NCI-H2107 treated with DMSO at 0.1 percent for 48 hours (cell line): Measurements from ENCODE around the gene ARL13B.

ENCODE experiments used
- DNase-seq: peaks from one replicate; lab custom pipeline; 2025; ENCODE audit not compliant: unreplicated experiment; lab: John Stamatoyannopoulos, UW

Gene ARL13B

DNA sequence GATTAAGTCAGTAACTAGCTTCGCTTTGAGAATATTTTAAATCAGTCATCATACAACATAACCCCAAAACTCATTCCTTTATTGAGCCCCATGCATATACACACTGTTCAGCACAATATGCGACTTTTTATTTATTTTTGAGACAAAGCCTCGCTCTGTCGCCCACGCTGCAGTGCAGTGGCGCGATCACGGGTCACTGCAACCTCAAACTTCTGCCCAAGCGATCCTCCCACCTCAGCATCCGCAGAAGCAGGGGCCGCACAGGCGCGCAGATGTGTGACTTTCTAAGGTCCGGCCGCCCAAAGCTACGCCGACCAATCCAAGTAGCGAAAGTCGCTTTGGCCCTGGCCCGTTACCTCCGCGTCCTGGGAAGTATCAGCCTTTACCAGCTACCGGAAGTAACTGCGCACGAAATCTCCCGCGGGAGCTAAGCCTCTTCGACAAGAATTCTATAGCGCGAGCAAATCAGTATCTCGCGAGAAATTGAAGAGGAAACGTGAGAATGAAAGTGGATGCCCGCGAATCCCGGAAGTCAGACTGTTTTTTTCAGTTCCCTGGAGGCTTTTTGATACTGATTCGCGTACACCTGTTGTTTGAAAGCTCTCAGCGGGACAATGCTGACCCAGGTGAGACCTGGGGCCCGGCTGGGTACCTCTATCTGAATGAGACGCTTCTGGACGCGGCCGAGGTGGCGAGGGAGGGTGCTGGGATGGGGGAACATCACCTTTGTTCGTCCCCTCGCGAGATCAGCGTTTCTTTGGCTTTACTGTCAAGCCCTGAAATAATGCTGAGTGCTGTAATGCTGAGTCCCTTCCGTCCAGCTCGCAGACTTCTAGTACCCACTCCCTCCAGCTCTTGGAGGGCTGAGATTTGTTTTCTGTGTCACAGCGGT, 82.8 kb downstream of the ARL13B start, which contains the start of the genes DHFR2 and NSUN3:
DHFR2 (minus strand) TSS at position 404 of the 892 bp plus-strand sequence. CDS start 1,405 bp downstream, outside the sequence.
NSUN3 (plus strand) TSS at position 549 of the 892 bp plus-strand sequence; CDS start at position 615, 66 bp downstream.
- DNase-seq, result peak; percentile 98

DNA sequence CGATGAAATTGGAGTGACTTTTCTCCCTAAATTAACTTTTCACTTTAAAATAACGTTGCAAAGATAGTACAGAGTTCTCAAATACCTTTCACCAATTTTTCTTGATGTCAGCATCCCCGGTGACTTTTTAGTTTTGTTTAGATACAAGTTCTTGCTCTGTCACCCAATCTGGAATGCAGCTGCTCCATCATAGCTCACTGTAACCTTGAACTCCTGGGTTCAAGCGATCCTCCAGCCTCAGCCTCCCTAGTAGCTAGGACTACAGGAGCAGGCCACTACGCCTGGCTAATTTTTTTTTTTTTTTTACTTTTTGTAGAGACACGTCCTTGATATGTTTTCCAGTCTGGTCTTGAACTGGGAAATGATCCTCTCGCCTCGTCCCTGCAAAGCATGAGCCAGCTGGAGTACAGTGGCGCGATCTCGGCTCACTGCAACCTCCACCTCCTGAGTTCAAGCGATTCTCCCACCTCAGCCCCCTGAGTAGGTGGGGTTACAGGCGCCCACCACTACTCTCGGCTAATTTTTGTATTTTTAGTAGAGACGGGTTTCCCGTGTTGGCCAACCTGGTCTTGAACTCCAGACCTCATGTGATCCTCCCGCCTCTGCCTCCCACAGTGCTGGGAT, 83.7 kb downstream of the ARL13B start:
- no peak for DNase-seq

DNA sequence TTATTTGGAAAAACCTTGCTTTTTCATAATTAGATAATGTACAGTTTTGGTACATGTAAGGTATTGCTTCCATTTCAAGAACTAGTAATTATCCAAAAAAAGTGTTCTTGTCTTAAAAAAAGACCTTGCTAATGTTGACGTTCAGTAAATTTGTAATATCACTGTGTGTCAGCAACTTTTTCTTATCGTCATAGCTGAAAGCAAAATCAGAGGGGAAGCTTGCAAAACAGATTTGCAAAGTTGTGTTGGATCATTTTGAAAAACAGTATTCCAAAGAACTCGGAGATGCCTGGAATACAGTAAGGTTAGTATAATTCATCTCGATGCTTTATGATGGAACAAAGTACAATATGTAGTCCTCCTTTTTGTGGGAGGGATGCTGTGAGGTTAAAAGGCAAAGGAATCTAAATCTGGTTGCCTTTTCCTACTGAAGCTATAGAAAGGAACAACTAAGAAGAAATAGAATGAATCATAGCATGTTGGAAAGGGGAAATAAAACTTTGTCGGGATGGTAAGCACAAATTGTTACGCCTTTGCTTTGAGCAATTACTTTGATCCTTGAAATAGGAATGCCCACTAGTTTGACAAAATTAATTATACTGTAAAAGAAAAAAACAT, 84.4 kb downstream of the ARL13B start:
- no peak for DNase-seq

DNA sequence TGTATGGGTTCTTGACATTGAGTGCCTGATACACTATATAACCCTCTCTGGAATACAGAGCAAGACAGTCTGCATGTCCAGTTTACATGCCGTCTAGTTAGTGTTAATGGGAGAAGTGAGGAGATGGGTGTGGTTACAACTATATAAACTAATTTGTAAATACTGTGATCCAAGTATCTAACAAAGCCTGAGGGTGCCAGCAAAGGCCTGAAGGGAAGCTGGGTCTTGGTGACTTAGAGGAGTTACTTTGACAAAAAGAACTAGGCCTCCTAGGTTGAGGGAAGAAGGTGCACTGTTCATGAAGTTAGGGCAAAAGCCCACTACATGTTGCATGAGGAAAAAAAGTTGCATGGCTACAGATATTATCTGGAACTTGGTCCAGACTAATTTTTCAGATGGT, 85.2 kb downstream of the ARL13B start:
- DNase-seq, result no peak

GRCh38 chr3:94065819-94066480, 86.0 kb downstream of the ARL13B start:
- no peak for DNase-seq

GRCh38 chr3:94066506-94067500, 86.8 kb downstream of the ARL13B start:
- no peak for DNase-seq

DNA sequence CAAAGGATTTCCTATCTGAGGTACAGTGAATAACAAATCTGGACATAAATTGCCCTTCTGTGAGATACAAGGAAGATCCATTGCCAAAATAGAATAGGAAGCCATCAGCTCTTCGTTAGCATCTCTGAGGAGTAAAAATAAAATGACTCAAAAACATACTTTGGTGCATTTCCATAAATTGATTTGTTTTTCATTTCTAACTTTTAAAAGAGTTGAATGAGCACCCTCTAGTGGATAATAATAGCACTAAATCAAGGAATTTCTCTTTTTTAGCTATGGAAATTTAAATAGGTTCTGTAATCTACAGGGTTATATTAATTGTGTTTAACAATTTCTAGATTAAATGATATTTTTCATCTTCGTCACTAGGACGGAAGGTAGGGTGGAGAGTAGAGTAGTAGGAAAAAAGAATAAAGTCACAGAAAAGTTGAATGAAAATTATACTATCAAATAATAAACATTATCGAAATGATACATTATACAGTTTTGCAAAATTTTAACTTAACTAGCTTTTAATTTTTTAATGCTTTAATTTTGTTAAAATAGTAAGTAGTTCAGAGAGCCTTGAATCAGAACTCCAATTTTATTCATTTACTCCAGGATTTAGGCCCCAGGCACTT, 89.3 kb downstream of the ARL13B start:
- peak; percentile 32 for DNase-seq

GRCh38 chr3:94070341-94070911, 90.5 kb downstream of the ARL13B start:
- no peak for DNase-seq

DNA sequence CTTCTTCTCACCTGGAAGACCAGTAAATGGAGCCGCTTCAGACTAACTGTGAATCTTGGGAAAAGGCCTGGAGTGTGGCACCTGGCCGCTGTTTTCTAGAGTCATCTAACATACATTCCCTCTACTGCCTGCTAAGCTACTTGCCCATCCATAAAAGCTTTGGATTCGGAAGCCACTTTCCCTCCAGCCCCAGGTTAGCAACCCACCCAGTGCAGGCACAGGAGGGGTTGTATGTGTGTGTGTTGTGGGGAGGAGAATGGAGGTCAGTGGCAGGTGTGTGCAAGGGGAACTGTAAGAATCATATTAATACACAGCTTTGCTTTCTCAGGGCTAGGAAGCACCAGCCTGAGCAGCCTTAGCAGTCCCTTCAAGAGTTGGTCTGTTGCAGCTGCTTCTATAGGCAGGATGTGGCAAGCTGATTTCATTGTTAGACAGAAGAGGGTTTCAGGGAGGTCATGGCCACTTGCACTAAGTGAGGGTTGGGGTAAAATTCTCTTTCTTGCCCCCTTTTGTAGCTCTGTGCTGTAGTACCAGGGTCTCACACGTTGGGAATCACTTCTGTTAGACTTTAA, 91.8 kb downstream of the ARL13B start:
- DNase-seq, result no peak

DNA sequence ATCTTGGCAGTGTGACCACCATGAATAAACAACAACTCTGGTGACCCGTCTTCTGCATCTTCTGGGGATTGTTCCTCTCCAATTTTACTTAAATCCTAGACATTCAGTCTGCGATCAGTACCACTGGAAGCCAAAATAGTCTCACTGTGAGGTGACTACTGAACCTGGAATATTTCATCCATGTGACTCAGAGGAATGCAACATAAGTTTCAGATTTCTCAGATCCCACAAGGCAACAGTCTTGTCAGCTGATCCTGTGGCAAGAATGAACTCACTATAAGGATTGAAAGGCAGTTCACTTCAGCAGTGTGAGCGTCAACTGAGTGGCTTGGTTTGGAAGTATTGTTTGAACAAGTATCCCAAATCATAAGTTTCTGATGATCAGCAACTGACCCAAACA, 96.1 kb downstream of the ARL13B start:
- DNase-seq, result no peak

DNA sequence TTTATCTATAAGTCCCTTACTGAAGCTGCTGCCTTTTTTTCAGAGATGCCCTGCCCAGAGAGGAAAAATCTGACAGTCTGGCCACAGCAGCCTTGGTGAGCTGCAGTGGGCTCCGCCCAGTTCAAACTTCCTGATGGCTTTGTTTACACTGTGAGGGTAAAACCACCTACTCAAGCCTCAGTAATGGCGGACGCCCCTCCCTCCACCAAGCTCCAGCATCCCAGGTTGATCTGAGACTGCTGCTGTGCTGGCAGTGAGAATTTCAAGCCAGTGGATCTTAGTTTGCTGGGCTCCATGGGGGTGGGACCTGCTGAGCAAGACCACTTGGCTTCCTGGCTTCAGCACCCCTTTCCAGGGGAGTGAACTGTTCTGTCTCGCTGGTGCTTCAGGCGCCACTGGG, 100.6 kb downstream of the ARL13B start:
- peak; percentile 16 for DNase-seq

GRCh38 chr3:94081884-94082283, 101.9 kb downstream of the ARL13B start:
- DNase-seq, result no peak

- DNase-seq, result peak; percentile 88
Measured at GRCh38 chr3:94082391-94082937, 102.5 kb downstream of the ARL13B start.

GRCh38 chr3:94083261-94083660, 103.3 kb downstream of the ARL13B start:
- no peak for DNase-seq

- DNase-seq, result no peak
Measured at GRCh38 chr3:94089126-94089525, 109.2 kb downstream of the ARL13B start.

DNA sequence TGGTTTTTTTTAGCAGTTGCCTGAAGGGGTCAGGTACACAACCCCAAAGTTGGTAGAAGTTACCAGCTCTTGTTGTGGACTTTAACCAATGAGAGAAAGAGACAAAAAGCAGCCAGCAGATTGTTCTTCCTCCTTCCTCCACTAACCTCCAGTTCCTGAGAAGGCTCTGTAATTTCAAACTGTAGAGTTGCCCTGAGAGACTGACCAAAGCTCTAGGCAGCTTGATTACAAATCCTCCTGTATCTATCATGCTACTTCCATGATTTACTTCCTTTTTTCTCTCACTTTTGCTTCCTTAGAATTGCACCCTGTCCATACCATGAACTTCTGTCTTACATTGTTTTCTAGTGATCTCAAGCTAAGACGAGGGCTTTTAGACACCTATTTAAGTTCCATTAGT, 112.1 kb downstream of the ARL13B start:
- no peak for DNase-seq

GRCh38 chr3:94093151-94093550, 113.2 kb downstream of the ARL13B start:
- no peak for DNase-seq

GRCh38 chr3:94095111-94095510, 115.2 kb downstream of the ARL13B start:
- DNase-seq, result no peak

DNA sequence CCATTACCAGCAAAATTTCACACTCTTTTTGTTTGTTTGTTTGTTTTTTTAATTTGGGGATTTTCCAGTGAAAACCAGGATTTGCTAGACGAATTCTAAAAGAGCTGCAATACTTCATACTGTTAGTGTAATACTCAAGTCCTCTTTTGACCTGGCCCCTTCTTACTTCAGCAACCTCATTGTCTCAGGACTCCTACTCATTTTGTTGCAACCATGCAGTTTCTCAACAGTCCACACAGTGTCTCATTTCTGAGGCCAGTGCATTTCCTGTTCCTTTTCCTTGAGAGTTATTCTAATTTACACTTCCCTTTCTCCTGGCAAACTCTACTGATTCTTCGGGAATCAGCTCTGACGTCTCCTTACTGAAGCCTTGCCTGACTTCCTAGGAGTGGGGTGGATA, 118.5 kb downstream of the ARL13B start:
- DNase-seq, result no peak
